Measurements from ENCODE around the gene MLLT6. TPM values are rescaled to one million over a fixed set of nuclear protein-coding genes. Genes with fewer than 3 reads are reported as not detected.
A peak's percentile ranks its signal among the peaks of the same experiment; 100 is the strongest.

Gene MLLT6
- total and polyA plus RNA-seq, 2 of the 13 experiments (the other 11 are each of a cell fraction or from before 2014, with no cell fraction given): 50.7 to 69.5 TPM

GRCh38 chr17:38672788-38673706 lies 32.0 kb upstream of the MLLT6 start:
- FAIRE-seq: no peak
- Histone ChIP-seq H3K9me3 (ENCODE audit: low read length) (no peaks in the 10 kb centered on the region), H3K36me3 (replicated peaks in 1 of 2; ENCODE audit: control insufficient read depth in 1 of 2, insufficient read depth in 2 of 2, low read length in 2 of 2) (no peaks in the 10 kb centered on the region), H2AFZ (ENCODE audit: low read length) (no peak overlapping the region), H3K27me3 (ENCODE audit: control insufficient read depth in 1 of 2, insufficient read depth in 2 of 2, low read length in 2 of 2) (peaks cover 7 to 25% of the 10 kb centered on the region in 2 experiments; a peak in 4 of 5 replicates), H3K9ac (ENCODE audit: insufficient read depth, low read depth, low read length) (peak overlapping the region; percentile 83), H3K4me2 (ENCODE audit: low read depth, low read length) (peak overlapping the region; percentile 99), H3K27ac (ENCODE audit: extremely low read length, insufficient read depth, low read length) (no peak overlapping the region), H3K79me2 (ENCODE audit: insufficient read depth, low read length) (peaks cover 14% of the 10 kb centered on the region), H4K20me1 (ENCODE audit: insufficient read depth, low read length) (peaks cover 7% of the 10 kb centered on the region), H3K4me3 (replicated peaks in 1 of 3; ENCODE audit: insufficient read depth in 1 of 3, low read depth in 2 of 3, low read length in 3 of 3) (peak overlapping the region; percentile 75 to 94 (median 89)), H3K4me1 (ENCODE audit: insufficient read depth, low read length) (peaks cover 80% of the 10 kb centered on the region)
- WGBS (ENCODE audit: low lambda C conversion rate): 14% methylated on average over 39 of the region's 46 CpGs
- intact Hi-C loops (cut with micrococcal nuclease; ENCODE audit: unreplicated experiment): no loop called here
- CTCF ChIA-PET (ENCODE audit: low intra/inter-chr PET ratio, low total read pairs): no interaction called here
- in situ Hi-C loops (cut with HindIII; ENCODE audit: extremely low pct_ligation_motif_present, low pct_unique_long_range_greater_than_20kb): no loop called here
- no peak for DNase-seq (ENCODE audit: low spot score)
- no peak for ATAC-seq
- BruUV-seq (replicated peaks): no TSS peak
- POLR2A ChIA-PET: interaction anchor here (0.7 to 5.2 kb wide), 7 partner anchors 15 to 115 kb away, joined by 3 to 88 read pairs (median 4); partner anchors contain the start of gene MLLT6
- no peak for TF ChIP-seq ZNF501 (CRISPR knock-in tag; IDR thresholded peaks at IDR 0.05)
- TF ChIP-seq ZNF556 (CRISPR knock-in tag; IDR thresholded peaks at IDR 0.05; ENCODE audit: borderline replicate concordance): 0 out of 2 replicates have a peak, but pooled peaks have one; percentile 39
- 0 out of 2 replicates have a peak, but pooled peaks have one; percentile 9 for TF ChIP-seq HOXA9 (CRISPR knock-in tag; IDR thresholded peaks at IDR 0.05; ENCODE audit: borderline replicate concordance)
- TF ChIP-seq RNF2 (conservative IDR thresholded peaks at IDR 0.05; ENCODE audit: low read depth): no peak
- no peak for TF ChIP-seq ZFP82 (CRISPR knock-in tag; IDR thresholded peaks at IDR 0.05; ENCODE audit: borderline replicate concordance)
- no peak for TF ChIP-seq PHB2 (IDR thresholded peaks at IDR 0.05; ENCODE audit: partially characterized antibody)
- no peak for TF ChIP-seq MEIS1 (CRISPR knock-in tag; IDR thresholded peaks at IDR 0.05; ENCODE audit: borderline replicate concordance)
- 0 out of 2 replicates have a peak, but pooled peaks have one; percentile 23 for TF ChIP-seq ZNF740 (CRISPR knock-in tag; IDR thresholded peaks at IDR 0.05)
- TF ChIP-seq MEIS2 (CRISPR knock-in tag; IDR thresholded peaks at IDR 0.05): peak; percentile 38; the same call in 1 of the 2 replicates
- TF ChIP-seq ZNF274 (CRISPR knock-in tag; IDR thresholded peaks at IDR 0.05): no peak
- no peak for TF ChIP-seq ZSCAN20 (CRISPR knock-in tag; IDR thresholded peaks at IDR 0.05; ENCODE audit: borderline replicate concordance)
- no peak for TF ChIP-seq TFAP4 (IDR thresholded peaks at IDR 0.05; ENCODE audit: borderline replicate concordance, low read depth)
- no peak for TF ChIP-seq ZNF367 (CRISPR knock-in tag; IDR thresholded peaks at IDR 0.05; ENCODE audit: borderline replicate concordance)
- TF ChIP-seq JUN (CRISPR knock-in tag; IDR thresholded peaks at IDR 0.05): 0 out of 2 replicates have a peak, but pooled peaks have one; percentile 9
- TF ChIP-seq NFKBIZ (CRISPR knock-in tag; IDR thresholded peaks at IDR 0.05): no peak
- TF ChIP-seq ZNF652 (CRISPR knock-in tag; IDR thresholded peaks at IDR 0.05; ENCODE audit: borderline replicate concordance, low read depth): peak; percentile 95
- 0 out of 4 replicates have a peak, but pooled peaks of 1 of the 2 experiments have one; percentile 37 for TF ChIP-seq POLR2A (IDR thresholded peaks at IDR 0.05; ENCODE audit: insufficient read depth in 1 of 2, low read depth in 2 of 2, low read length in 2 of 2)
- 0 out of 2 replicates have a peak, but pooled peaks have one; percentile 27 for TF ChIP-seq ZNF317 (CRISPR knock-in tag; IDR thresholded peaks at IDR 0.05)
- no peak for TF ChIP-seq SRSF4 (IDR thresholded peaks at IDR 0.05; ENCODE audit: low read depth, low read length, poor library complexity, severe bottlenecking)
- 0 out of 2 replicates have a peak, but pooled peaks have one; percentile 0 for TF ChIP-seq ZBTB44 (CRISPR knock-in tag; IDR thresholded peaks at IDR 0.05)

All from HepG2 (cell line).